K562 (cell line): ENCODE data around the gene CACNB2. TPM values are rescaled to one million over a fixed set of nuclear protein-coding genes. Genes with fewer than 3 reads are reported as not detected.

ENCODE experiments used
- ATAC-seq: fragments of 200-7000 bp; cut with Tn5 transposase; 3 replicates; pipeline ENCODE4 v1.9.1; 2020; ENCODE audit warnings: moderate library complexity
- BruUV-seq: library from RNA; stranded (reverse); fragments of 400-500 nt; replicated peaks from 2 replicates; lab custom pipeline; 2021; lab: Mats Ljungman, UMichigan
- CTCF ChIA-PET: fragments of 300-600 bp; formaldehyde crosslinking; extraction: SDS; loops from one replicate; lab custom pipeline; 2021; ENCODE audit warnings: low intra/inter-chr PET ratio; lab: Yijun Ruan, JAX
- POLR2A ChIA-PET: fragments of 300-600, 350-650 bp; sonication (Branson Sonifier 250); formaldehyde crosslinking; extraction: SDS; loops from one replicate; lab custom pipeline; 2021; ENCODE audit warnings: antibody characterized with exemption, inconsistent platforms; lab: Yijun Ruan, JAX
- DNase-seq, 4 experiments: peaks; one replicate each; pipeline versions ENCODE4 v3.0.0 to v3.0.0-alpha.2; 2011 to 2018; ENCODE audit warnings: low spot score in 3 of 4, mixed read lengths in 3 of 4; ENCODE audit errors: extremely low read depth in 1 of 4
- FAIRE-seq: peaks from 2 replicates; lab custom pipeline; 2011; peaks lifted over from hg19 to GRCh38; lab: Jason Lieb, UNC
- H2AFZ ChIP-seq: 2 replicates; pipeline ENCODE4 v1.6.0; 2011; ENCODE audit warnings: low read depth, low read length, control low read depth, inconsistent platforms
- H3K27ac ChIP-seq: fragments of 200-600 bp; 3 replicates; pipeline ENCODE4 v1.8.0; 2011; ENCODE audit warnings: low read depth, mild to moderate bottlenecking, control low read depth, inconsistent platforms, low read length, moderate library complexity, mixed read lengths; ENCODE audit errors: extremely low read depth
- H3K27me3 ChIP-seq, 2 experiments: fragments of 300-600 bp in 1 of 2; 2 replicates in 1 of 2; 3 replicates in 1 of 2; pipeline versions ENCODE4 v1.6.0 to v1.8.0; 2011; ENCODE audit warnings: inconsistent platforms in 2 of 2, low read length in 2 of 2, mild to moderate bottlenecking in 1 of 2, mixed read lengths in 1 of 2, moderate library complexity in 1 of 2; ENCODE audit not compliant: control insufficient read depth in 2 of 2, insufficient read depth in 2 of 2
- H3K36me3 ChIP-seq: fragments of 300-600 bp; 3 replicates; pipeline ENCODE4 v1.8.0; 2011; ENCODE audit warnings: mild to moderate bottlenecking, low read length, inconsistent platforms; ENCODE audit not compliant: control insufficient read depth, insufficient read depth
- H3K4me1 ChIP-seq, 2 experiments: fragments of 200-600 bp in 1 of 2; replicated peaks in 1 of 2; 2 replicates in 1 of 2; 3 replicates in 1 of 2; pipeline versions ENCODE4 v1.5.1 to v1.8.0; 2011; ENCODE audit warnings: inconsistent platforms in 2 of 2, low read length in 2 of 2, mild to moderate bottlenecking in 1 of 2, mixed read lengths in 1 of 2, moderate library complexity in 1 of 2; ENCODE audit not compliant: control insufficient read depth in 2 of 2, insufficient read depth in 2 of 2
- H3K4me2 ChIP-seq: 2 replicates; pipeline ENCODE4 v1.6.1; 2011; ENCODE audit warnings: low read length, control low read depth, inconsistent platforms, mixed read lengths; ENCODE audit not compliant: insufficient read depth
- H3K4me3 ChIP-seq: fragments of 200-600 bp; sonication (generic), shearing (Covaris generic); 2 replicates; pipeline ENCODE4 v1.5.1; 2016; ENCODE audit warnings: control low read depth, inconsistent platforms
- H3K79me2 ChIP-seq: fragments of 200-600 bp; 3 replicates; pipeline ENCODE4 v1.8.0; 2011; ENCODE audit warnings: low read length, inconsistent platforms; ENCODE audit not compliant: control insufficient read depth, insufficient read depth
- H3K9ac ChIP-seq, 2 experiments: 2 replicates each; pipeline versions ENCODE4 v1.6.0 to v1.6.1; 2011; ENCODE audit warnings: low read depth in 2 of 2, low read length in 2 of 2, control low read depth in 1 of 2, inconsistent platforms in 1 of 2, mild to moderate bottlenecking in 1 of 2, mixed read lengths in 1 of 2; ENCODE audit not compliant: insufficient read depth in 1 of 2
- H3K9me1 ChIP-seq: one replicate; pipeline ENCODE4 v1.6.0; 2011; ENCODE audit warnings: inconsistent platforms, mild to moderate bottlenecking, low read length, moderate library complexity; ENCODE audit not compliant: control insufficient read depth, insufficient read depth
- H3K9me3 ChIP-seq: replicated peaks from 2 replicates; pipeline ENCODE4 v1.5.1; 2011; ENCODE audit warnings: low read depth, low read length, inconsistent platforms; ENCODE audit not compliant: control insufficient read depth, insufficient read depth
- H4K20me1 ChIP-seq: replicated peaks from 2 replicates; pipeline ENCODE4 v1.6.1; 2011; ENCODE audit warnings: low read length, inconsistent platforms, mixed read lengths; ENCODE audit not compliant: control insufficient read depth, insufficient read depth
- BRCA1 ChIP-seq, 2 experiments: fragments of 450-650 bp in 1 of 2; sonication (generic) in 1 of 2; formaldehyde crosslinking in 1 of 2; IDR thresholded peaks; 2 replicates each; pipeline versions ENCODE4 v1.5.0 to v1.6.1; 2017 to 2020; ENCODE audit warnings: mild to moderate bottlenecking in 1 of 2, missing genetic modification reagents in 1 of 2
- HNRNPLL ChIP-seq: fragments of 200-400 bp; formaldehyde crosslinking; IDR thresholded peaks from 2 replicates; pipeline ENCODE4 v1.6.1; 2017; ENCODE audit warnings: low read length, low read depth, mild to moderate bottlenecking; ENCODE audit not compliant: poor library complexity, severe bottlenecking
- MIER1 ChIP-seq: fragments of 450-650 bp; IDR thresholded peaks from 2 replicates; pipeline ENCODE4 v1.6.1; 2016; ENCODE audit warnings: antibody characterized with exemption, mild to moderate bottlenecking, low read depth
- POLR2AphosphoS5 ChIP-seq: IDR thresholded peaks from 2 replicates; pipeline ENCODE4 v1.6.1; 2011; ENCODE audit warnings: mild to moderate bottlenecking, low read depth, low read length, moderate library complexity; ENCODE audit not compliant: control insufficient read depth, insufficient read depth
- SMAD3 ChIP-seq: fragments of 450-650 bp; formaldehyde crosslinking; conservative IDR thresholded peaks from 2 replicates; pipeline ENCODE4 v1.4.0; 2020; ENCODE audit warnings: mild to moderate bottlenecking
- SMARCA5 ChIP-seq: fragments of 450-650 bp; IDR thresholded peaks from 2 replicates; pipeline ENCODE4 v1.6.1; 2016
- SNAPC5 ChIP-seq: fragments of 250-450 bp; sonication (Bioruptor Pico); IDR thresholded peaks from 2 replicates; pipeline ENCODE4 v1.8.0; 2021; ENCODE audit warnings: moderate library complexity, mild to moderate bottlenecking, inconsistent platforms
- TCF3 ChIP-seq: sonication (generic); formaldehyde crosslinking; IDR thresholded peaks from 2 replicates; pipeline ENCODE4 v1.4.0; 2020; ENCODE audit warnings: mild to moderate bottlenecking, missing genetic modification reagents
- ZNF121 ChIP-seq: sonication (generic); formaldehyde crosslinking; conservative IDR thresholded peaks from 2 replicates; pipeline ENCODE4 v1.8.0; 2022; ENCODE audit warnings: missing genetic modification reagents
- ZNF253 ChIP-seq: fragments of 250-450 bp; sonication (Bioruptor Pico); conservative IDR thresholded peaks from 2 replicates; pipeline ENCODE4 v1.6.1; 2021; ENCODE audit warnings: mild to moderate bottlenecking
- ZNF263 ChIP-seq: sonication (generic); formaldehyde crosslinking; IDR thresholded peaks from 2 replicates; pipeline ENCODE4 v1.8.0; 2022; ENCODE audit warnings: mild to moderate bottlenecking, missing genetic modification reagents, borderline replicate concordance
- WGBS: fragments of 100-300 bp; shearing (Covaris generic); methylation state at CpG from one replicate; pipeline ENCODE4 v1.1.6; 2016; ENCODE audit warnings: low coverage, mixed read lengths; ENCODE audit not compliant: insufficient coverage; ENCODE audit errors: missing lambda C conversion rate; 5-methylcytosine and 5-hydroxymethylcytosine counted together
- in situ Hi-C: fragments of 300-500 bp; cut with MboI; formaldehyde crosslinking; loops from 4 replicates; pipeline ENCODE4 v1.15.0; 2018; ENCODE audit warnings: inconsistent platforms, mixed read lengths
- intact Hi-C: fragments of 100-400 bp; cut with micrococcal nuclease; formaldehyde crosslinking; loops from 2 replicates; pipeline ENCODE4 v1.14.2; 2022
- polyA plus RNA-seq, 8 experiments: library from polyadenylated mRNA; depleted of rRNA in 4 of 8; stranded (reverse) in 5 of 8; unstranded in 3 of 8; fragments of >200 nt; fragmentation: Nextera tagmentation in 2 of 8; fragmentation: Illumina TruSeq in 1 of 8; extraction: Ambion mirVana in 2 of 8; extraction: Trizol in 1 of 8; gene quantifications; 2 replicates each; pipeline versions ENCODE4 v1.2.1 to v1.2.3, GENCODE V29; 2011 to 2014; ENCODE audit warnings: inconsistent platforms in 1 of 8, missing spikeins in 1 of 8
- total RNA-seq, 7 experiments: library from RNA; depleted of rRNA in 6 of 7; stranded (reverse); fragments of >200 nt in 6 of 7; fragmentation: Illumina TruSeq in 2 of 7; extraction: Trizol in 2 of 7; gene quantifications; 2 replicates each; pipeline versions ENCODE4 v1.2.1 to v1.2.3, GENCODE V29; 2011 to 2021; ENCODE audit warnings: low replicate concordance in 1 of 7
- TF ChIP-seq, protein P1 (sequence below), 3 experiments: fragments of 200-800 bp in 1 of 3; sonication (Bioruptor generic) in 1 of 3; sonication (generic) in 1 of 3; formaldehyde crosslinking in 1 of 3; IDR thresholded peaks; 2 replicates each; pipeline versions ENCODE4 v1.6.1 to v1.8.0; 2016 to 2022; ENCODE audit warnings: mild to moderate bottlenecking in 2 of 3, missing compliant biosample characterization in 2 of 3, missing genetic modification characterization in 2 of 3, missing genetic modification reagents in 1 of 3

CACNB2 gene
- total and polyA plus RNA-seq, 9 of the 15 experiments (the other 6 are each of a cell fraction or from before 2014, with no cell fraction given): 1.8 to 2.2 TPM; not detected in 7

- TF ChIP-seq, protein P1, sequence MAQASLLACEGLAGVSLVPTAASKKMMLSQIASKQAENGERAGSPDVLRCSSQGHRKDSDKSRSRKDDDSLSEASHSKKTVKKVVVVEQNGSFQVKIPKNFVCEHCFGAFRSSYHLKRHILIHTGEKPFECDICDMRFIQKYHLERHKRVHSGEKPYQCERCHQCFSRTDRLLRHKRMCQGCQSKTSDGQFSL (CRISPR knock-in tag; IDR thresholded peaks at IDR 0.05): no peak
- TF ChIP-seq, protein P1 (tag; IDR thresholded peaks at IDR 0.05): no peak
- no peak for TF ChIP-seq HNRNPLL
- TF ChIP-seq MIER1: no peak
- TF ChIP-seq POLR2AphosphoS5: no peak
- TF ChIP-seq ZNF253 (CRISPR knock-in tag): no peak
- no peak for TF ChIP-seq SMAD3 (CRISPR knock-in tag)
- TF ChIP-seq, all 486 proteins: peak for 0
Measured at GRCh38 chr10:18516851-18517250, 376.6 kb downstream of the CACNB2 start (continued).

GRCh38 chr10:18523025-18523424, 382.8 kb downstream of the CACNB2 start:
- H3K79me2 ChIP-seq: no peaks in the 10 kb centered on the region

More at GRCh38 chr10:18523025-18523424, 382.8 kb downstream of the CACNB2 start:
- no peak for FAIRE-seq
- H2AFZ ChIP-seq: no peak overlapping the region
- H3K4me1 ChIP-seq: no peaks in the 10 kb centered on the region
- H3K9me3 ChIP-seq: no peaks in the 10 kb centered on the region
- no peaks in the 10 kb centered on the region for H4K20me1 ChIP-seq
- BruUV-seq: no TSS peak
- no peaks in the 10 kb centered on the region for H3K36me3 ChIP-seq
- WGBS: 44% methylated on average over 1 of the region's 1 CpG
- POLR2A ChIA-PET: no interaction called here
- no peaks in the 10 kb centered on the region for H3K9me1 ChIP-seq
- no peak overlapping the region for H3K4me2 ChIP-seq
- in situ Hi-C loops: no loop called here
- H3K27me3 ChIP-seq: no peaks in the 10 kb centered on the region
- TF ChIP-seq TCF3 (CRISPR knock-in tag) (no peak), ZNF263 (CRISPR knock-in tag) (no peak), SNAPC5 (CRISPR knock-in tag) (no peak), ZNF121 (no peak), BRCA1 (IDR thresholded peaks at IDR 0.05) (no peak), BRCA1 (CRISPR knock-in tag; IDR thresholded peaks at IDR 0.05) (no peak), SMARCA5 (no peak)
- no peak overlapping the region for H3K27ac ChIP-seq
- CTCF ChIA-PET: no interaction called here
- DNase-seq: no peak
- H3K9ac ChIP-seq: no peak overlapping the region
- intact Hi-C loops: no loop called here
- H3K4me3 ChIP-seq: no peak overlapping the region
- no peak for ATAC-seq
